ENCODE results near the gene IL10RB. TPM values are rescaled to one million over a fixed set of nuclear protein-coding genes. Genes with fewer than 3 reads are reported as not detected.

Gene IL10RB
- total and polyA plus RNA-seq, 2 experiments from 2014 or later = 2.2 to 2.5 TPM

DNA sequence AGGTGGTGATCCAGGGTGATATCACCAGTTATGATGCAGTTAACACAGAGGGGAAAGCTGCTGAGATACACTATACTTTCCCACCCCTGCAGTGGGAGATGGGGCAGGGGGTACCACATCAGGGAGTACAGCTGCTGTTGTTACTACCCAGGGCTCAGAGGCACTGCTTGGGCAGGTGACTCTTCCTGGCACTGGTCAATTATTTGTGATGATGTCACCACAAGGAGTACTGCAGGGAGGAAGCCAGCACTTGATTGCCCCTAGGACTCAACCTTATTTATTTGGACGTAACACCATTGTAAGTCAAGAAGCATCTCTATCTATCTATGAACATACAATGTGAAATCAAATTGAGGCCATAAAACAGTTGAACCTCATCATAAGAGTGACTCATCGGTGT lies 68.7 kb downstream of the IL10RB start:
- H3F3A ChIP-seq (replicated peaks; ENCODE audit: low read depth) = no peaks in the 10 kb centered on the region
- peaks cover 15% of the 10 kb centered on the region for H3K79me2 ChIP-seq (replicated peaks; ENCODE audit: insufficient read depth)
- DNase-seq (ENCODE audit: low spot score) (no peak), ATAC-seq (no peak)
- H2AFZ ChIP-seq = no peak overlapping the region
- no peak overlapping the region for H3K4me3 ChIP-seq
- H3K27ac ChIP-seq (ENCODE audit: low read depth) = no peak overlapping the region
- H3K4me1 Mint-ChIP-seq = no peaks in the 10 kb centered on the region
- peaks cover 3% of the 10 kb centered on the region; the same call in 1 of the 2 replicates for H4K20me1 ChIP-seq (replicated peaks; ENCODE audit: insufficient read depth)
- H3K27me3 Mint-ChIP-seq (ENCODE audit: insufficient read depth, low read depth, poor library complexity) = peaks cover 1% of the 10 kb centered on the region
- no peak overlapping the region for H3K4me3 Mint-ChIP-seq
- peaks cover 15% of the 10 kb centered on the region; the same call in 2 of the 3 replicates for H3K9me3 Mint-ChIP-seq
- H3K36me3 ChIP-seq (ENCODE audit: insufficient read depth) = no peaks in the 10 kb centered on the region
- H3K4me2 ChIP-seq = no peak overlapping the region
- no peak for TF ChIP-seq CREB1 (CRISPR knock-in tag; IDR thresholded peaks at IDR 0.05; ENCODE audit: low read depth)
- no peak for TF ChIP-seq ETS1 (IDR thresholded peaks at IDR 0.05)
- TF ChIP-seq ZNF114 (CRISPR knock-in tag; IDR thresholded peaks at IDR 0.05) = no peak
- no peak for TF ChIP-seq STAT1 (IDR thresholded peaks at IDR 0.05; ENCODE audit: unreplicated experiment)
- no peak for TF ChIP-seq POLR2AphosphoS5 (IDR thresholded peaks at IDR 0.05; ENCODE audit: low read depth)
- no peak for TF ChIP-seq JUNB (IDR thresholded peaks at IDR 0.05; ENCODE audit: unreplicated experiment)
- TF ChIP-seq ZNF331 (CRISPR knock-in tag; IDR thresholded peaks at IDR 0.05; ENCODE audit: low read depth) = no peak
- no peak for TF ChIP-seq NANOG (IDR thresholded peaks at IDR 0.05; ENCODE audit: borderline replicate concordance)
- H3K36me3 Mint-ChIP-seq (ENCODE audit: low read depth) = peaks cover 52% of the 10 kb centered on the region
- H3K9me2 ChIP-seq (ENCODE audit: insufficient read depth) = no peaks in the 10 kb centered on the region
- no peaks in the 10 kb centered on the region for H3K4me1 ChIP-seq (ENCODE audit: insufficient read depth)
- H3K27ac Mint-ChIP-seq = no peak overlapping the region
- no peaks in the 10 kb centered on the region for H3K27me3 ChIP-seq (ENCODE audit: insufficient read depth)

DNA sequence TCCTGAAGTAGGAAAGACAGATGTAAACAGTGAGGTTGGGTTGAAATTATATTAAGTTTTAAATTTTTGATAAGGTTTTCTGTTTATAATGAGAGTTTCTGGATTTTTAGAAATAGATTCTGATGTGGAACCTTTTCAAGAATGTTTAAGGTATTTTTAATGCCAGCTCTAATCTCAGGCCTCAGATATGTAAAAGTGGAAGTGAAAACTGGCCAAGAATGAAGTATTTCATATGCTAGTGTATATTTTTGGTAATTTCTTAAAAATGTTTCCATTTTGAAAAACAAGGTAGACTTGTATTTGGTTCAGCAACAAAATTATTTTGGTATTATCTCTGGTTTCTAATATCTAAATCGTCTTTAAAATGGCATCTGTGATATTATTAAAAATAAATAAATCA lies 73.0 kb downstream of the IL10RB start:
- no peak overlapping the region for H3K27ac Mint-ChIP-seq
- H3K36me3 Mint-ChIP-seq (ENCODE audit: low read depth) = peaks cover 25% of the 10 kb centered on the region
- Histone ChIP-seq H4K20me1 (replicated peaks; ENCODE audit: insufficient read depth) (peaks cover 2% of the 10 kb centered on the region; the same call in 1 of the 2 replicates), H3K27ac (ENCODE audit: low read depth) (no peak overlapping the region), H3K36me3 (ENCODE audit: insufficient read depth) (0 out of 2 replicates have a peak, but pooled peaks cover 7% of the 10 kb centered on the region), H3K4me3 (no peak overlapping the region), H3K9me2 (ENCODE audit: insufficient read depth) (no peaks in the 10 kb centered on the region), H3K4me1 (ENCODE audit: insufficient read depth) (no peaks in the 10 kb centered on the region), H3F3A (replicated peaks; ENCODE audit: low read depth) (no peaks in the 10 kb centered on the region), H3K4me2 (no peak overlapping the region), H3K27me3 (ENCODE audit: insufficient read depth) (no peaks in the 10 kb centered on the region), H2AFZ (no peak overlapping the region), H3K79me2 (replicated peaks; ENCODE audit: insufficient read depth) (no peaks in the 10 kb centered on the region; the same call in 1 of the 2 replicates)
- H3K27me3 Mint-ChIP-seq (ENCODE audit: insufficient read depth, low read depth, poor library complexity) = peaks cover 2% of the 10 kb centered on the region
- DNase-seq (ENCODE audit: low spot score) (no peak), ATAC-seq (no peak)
- H3K4me1 Mint-ChIP-seq = no peaks in the 10 kb centered on the region
- H3K9me3 Mint-ChIP-seq = no peaks in the 10 kb centered on the region; the same call in 2 of the 3 replicates
- TF ChIP-seq, protein P1, sequence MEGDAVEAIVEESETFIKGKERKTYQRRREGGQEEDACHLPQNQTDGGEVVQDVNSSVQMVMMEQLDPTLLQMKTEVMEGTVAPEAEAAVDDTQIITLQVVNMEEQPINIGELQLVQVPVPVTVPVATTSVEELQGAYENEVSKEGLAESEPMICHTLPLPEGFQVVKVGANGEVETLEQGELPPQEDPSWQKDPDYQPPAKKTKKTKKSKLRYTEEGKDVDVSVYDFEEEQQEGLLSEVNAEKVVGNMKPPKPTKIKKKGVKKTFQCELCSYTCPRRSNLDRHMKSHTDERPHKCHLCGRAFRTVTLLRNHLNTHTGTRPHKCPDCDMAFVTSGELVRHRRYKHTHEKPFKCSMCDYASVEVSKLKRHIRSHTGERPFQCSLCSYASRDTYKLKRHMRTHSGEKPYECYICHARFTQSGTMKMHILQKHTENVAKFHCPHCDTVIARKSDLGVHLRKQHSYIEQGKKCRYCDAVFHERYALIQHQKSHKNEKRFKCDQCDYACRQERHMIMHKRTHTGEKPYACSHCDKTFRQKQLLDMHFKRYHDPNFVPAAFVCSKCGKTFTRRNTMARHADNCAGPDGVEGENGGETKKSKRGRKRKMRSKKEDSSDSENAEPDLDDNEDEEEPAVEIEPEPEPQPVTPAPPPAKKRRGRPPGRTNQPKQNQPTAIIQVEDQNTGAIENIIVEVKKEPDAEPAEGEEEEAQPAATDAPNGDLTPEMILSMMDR (conservative IDR thresholded peaks at IDR 0.05; ENCODE audit: low read depth in 2 of 2) = no peak
- TF ChIP-seq ETS1 (IDR thresholded peaks at IDR 0.05) (no peak), ZNF462 (CRISPR knock-in tag; IDR thresholded peaks at IDR 0.05) (no peak), POLR2AphosphoS5 (IDR thresholded peaks at IDR 0.05; ENCODE audit: low read depth) (no peak), NANOG (IDR thresholded peaks at IDR 0.05; ENCODE audit: borderline replicate concordance) (no peak), JUNB (IDR thresholded peaks at IDR 0.05; ENCODE audit: unreplicated experiment) (no peak), EZH2 (IDR thresholded peaks at IDR 0.05; ENCODE audit: low read depth, unreplicated experiment) (no peak), ZNF331 (CRISPR knock-in tag; IDR thresholded peaks at IDR 0.05; ENCODE audit: low read depth) (no peak), CREB1 (CRISPR knock-in tag; IDR thresholded peaks at IDR 0.05; ENCODE audit: low read depth) (no peak)
- no peak overlapping the region for H3K4me3 Mint-ChIP-seq
